GM10266 (cell line): ENCODE measurements around the gene CHRDL1.

Experiments
- DNase-seq: peaks from one replicate; pipeline ENCODE4 v3.0.0; 2012; ENCODE audit errors: extremely low spot score
- CTCF ChIP-seq: IDR thresholded peaks from 2 replicates; pipeline ENCODE4 v1.5.1; 2012; ENCODE audit warnings: mild to moderate bottlenecking, low read depth; ENCODE audit not compliant: control insufficient read depth, insufficient read depth; ENCODE audit errors: missing control alignments

CHRDL1 gene

GRCh38 chrX:110759785-110760184 is 35.8 kb downstream of the CHRDL1 start:
- DNase-seq = no peak

DNA sequence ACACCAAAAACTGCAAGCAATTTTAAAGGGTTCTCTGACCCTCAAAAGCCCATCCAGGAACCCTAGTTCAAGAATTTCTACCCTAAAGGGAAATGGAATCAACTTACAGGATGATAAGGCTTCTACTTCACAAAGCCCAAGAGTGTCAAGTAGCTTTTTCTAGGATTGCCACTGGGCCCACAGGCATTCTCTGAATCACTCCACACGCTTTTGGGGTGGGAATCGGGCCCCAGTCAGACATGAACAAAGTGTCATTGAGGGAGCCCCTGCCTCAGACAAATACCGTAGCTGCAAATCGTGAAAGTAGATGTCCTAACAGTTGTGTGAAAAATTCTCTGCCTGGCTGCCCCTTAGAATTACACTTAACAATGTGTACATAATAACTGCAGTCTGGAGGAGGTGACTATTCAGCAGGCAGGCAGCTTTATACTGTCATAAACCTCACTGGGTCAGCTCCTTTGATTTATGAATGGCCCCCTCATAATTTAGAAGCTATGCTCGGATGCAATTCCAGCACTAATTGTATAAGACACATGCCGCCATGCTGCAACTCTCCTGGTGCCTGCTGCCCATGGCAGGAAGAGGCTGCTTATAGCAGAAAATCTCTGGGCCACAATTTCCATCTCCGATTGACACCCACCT is 36.7 kb downstream of the CHRDL1 start:
- no peak for TF ChIP-seq CTCF
- DNase-seq = no peak

More at GRCh38 chrX:110759785-110760184, 35.8 kb downstream of the CHRDL1 start:
- no peak for TF ChIP-seq CTCF

DNA sequence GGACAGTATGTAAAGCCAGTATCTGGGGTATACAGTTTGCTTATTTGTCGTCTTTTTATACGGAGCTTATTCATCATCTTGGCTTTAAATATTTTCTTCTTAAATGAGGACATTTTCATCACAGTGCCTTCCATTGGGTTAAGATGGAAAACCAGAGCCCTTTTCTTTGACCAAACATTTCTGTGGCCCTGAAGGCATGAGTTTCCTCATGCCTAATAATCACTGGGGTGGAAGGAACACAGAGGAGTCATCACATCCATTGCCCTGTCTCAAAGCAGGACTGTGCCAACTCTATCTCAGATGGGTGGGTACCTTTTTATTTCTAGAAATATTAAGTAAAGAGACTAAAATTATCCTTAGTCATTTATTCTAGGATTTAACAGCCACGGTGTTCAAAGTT is 40.0 kb downstream of the CHRDL1 start:
- no peak for TF ChIP-seq CTCF
- DNase-seq = no peak

GRCh38 chrX:110755061-110755460 is 40.6 kb downstream of the CHRDL1 start:
- TF ChIP-seq CTCF = no peak
- no peak for DNase-seq

- no peak for TF ChIP-seq CTCF
- no peak for DNase-seq
Observed at GRCh38 chrX:110750526-110751189, 45.0 kb downstream of the CHRDL1 start.

- no peak for TF ChIP-seq CTCF
- DNase-seq = no peak
Observed at GRCh38 chrX:110748256-110748806, 47.3 kb downstream of the CHRDL1 start.

GRCh38 chrX:110746014-110746413 is 49.6 kb downstream of the CHRDL1 start:
- DNase-seq = no peak
- no peak for TF ChIP-seq CTCF
